AG04450 (cell line): ENCODE measurements around the gene RNU7-1. TPM values are rescaled to one million over a fixed set of nuclear protein-coding genes. Genes with fewer than 3 reads are reported as not detected.

ENCODE experiments used
- CTCF ChIA-PET: fragments of 300-600, 350-600 bp; formaldehyde crosslinking; extraction: SDS; loops from one replicate; lab custom pipeline; 2022; ENCODE audit warnings: antibody characterized with exemption, inconsistent platforms; lab: Charles Lee
- POLR2A ChIA-PET: fragments of 350-600 bp; formaldehyde crosslinking; extraction: SDS; loops from one replicate; lab custom pipeline; 2021; ENCODE audit warnings: antibody characterized with exemption, inconsistent platforms; lab: Yijun Ruan, JAX
- DNase-seq: peaks from one replicate; pipeline ENCODE4 v3.0.0-alpha.2; 2011; ENCODE audit warnings: low read depth, low spot score
- H3K27ac ChIP-seq: one replicate; pipeline ENCODE4 v1.5.1; 2012; ENCODE audit warnings: low read depth, low read length, control low read depth
- H3K27me3 ChIP-seq: one replicate; pipeline ENCODE4 v1.6.0; 2012; ENCODE audit warnings: low read length; ENCODE audit not compliant: control insufficient read depth, insufficient read depth
- H3K4me3 ChIP-seq: 2 replicates; pipeline ENCODE4 v1.5.1; 2011; ENCODE audit warnings: mild to moderate bottlenecking, low read depth, low read length, control low read depth
- H3K9me3 ChIP-seq: 2 replicates; pipeline ENCODE4 v1.5.1; 2012; ENCODE audit warnings: low read length; ENCODE audit not compliant: control insufficient read depth, insufficient read depth
- CTCF ChIP-seq: IDR thresholded peaks from 2 replicates; pipeline ENCODE4 v1.5.1; 2011; ENCODE audit warnings: low read depth, low read length, control low read depth, inconsistent platforms
- polyA plus RNA-seq: library from polyadenylated mRNA; depleted of rRNA; stranded (reverse); fragments of >200 nt; gene quantifications from 2 replicates; pipeline ENCODE4 v1.2.3, GENCODE V29; 2011

Gene RNU7-1
- polyA plus RNA-seq, 1 experiment = not detected

- POLR2A ChIA-PET = no interaction called here
- no peaks in the 10 kb centered on the region for H3K9me3 ChIP-seq
- no peaks in the 10 kb centered on the region for H3K27me3 ChIP-seq
- H3K4me3 ChIP-seq = no peak overlapping the region
- no peak for DNase-seq
- CTCF ChIA-PET = interaction anchor here (1.0 kb wide), 1 partner anchor 134 kb away, joined by 3 read pairs; no protein-coding TSS in a partner anchor
- H3K27ac ChIP-seq = no peak overlapping the region
- TF ChIP-seq CTCF = no peak
Observed at GRCh38 chr12:6979021-6979420, 35.4 kb downstream of the RNU7-1 start.

- ChIA-PET POLR2A (no interaction called here), CTCF (interaction anchor here (1.0 kb wide), 1 partner anchor 134 kb away, joined by 3 read pairs; no protein-coding TSS in a partner anchor)
- no peak overlapping the region for H3K27ac ChIP-seq
- no peak for DNase-seq
- no peak for TF ChIP-seq CTCF
- no peaks in the 10 kb centered on the region for H3K9me3 ChIP-seq
- no peak overlapping the region for H3K4me3 ChIP-seq
- H3K27me3 ChIP-seq = no peaks in the 10 kb centered on the region
Observed at GRCh38 chr12:6979453-6979852, 35.8 kb downstream of the RNU7-1 start.

DNA sequence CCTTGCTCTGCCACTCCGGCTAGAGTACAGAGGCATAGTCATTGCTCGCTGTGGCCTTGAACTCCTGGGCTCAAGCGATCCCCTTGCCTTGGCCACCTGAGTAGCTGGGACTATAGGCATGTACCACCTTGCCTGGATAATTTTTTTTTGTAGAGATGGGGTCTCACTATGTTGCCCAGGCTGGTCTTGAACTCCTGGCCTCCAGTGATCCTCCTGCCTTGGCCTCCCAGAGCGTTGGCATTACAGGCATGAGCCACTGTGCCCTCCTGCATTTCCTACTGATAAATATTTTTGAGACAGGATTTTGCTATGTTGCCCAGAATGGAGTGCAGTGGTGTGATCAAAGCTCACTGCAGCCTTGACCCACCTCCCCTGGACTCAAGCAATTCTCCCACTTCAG lies 36.5 kb downstream of the RNU7-1 start:
- H3K27me3 ChIP-seq = no peaks in the 10 kb centered on the region
- no peak overlapping the region for H3K4me3 ChIP-seq
- TF ChIP-seq CTCF = no peak
- DNase-seq = no peak
- ChIA-PET POLR2A (no interaction called here), CTCF (no interaction called here)
- no peak overlapping the region for H3K27ac ChIP-seq
- H3K9me3 ChIP-seq = no peaks in the 10 kb centered on the region

- Histone ChIP-seq H3K4me3 (no peak overlapping the region), H3K27me3 (no peaks in the 10 kb centered on the region), H3K9me3 (no peaks in the 10 kb centered on the region), H3K27ac (no peak overlapping the region)
- TF ChIP-seq CTCF = no peak
- DNase-seq = no peak
- CTCF ChIA-PET = no interaction called here
- POLR2A ChIA-PET = no interaction called here
Observed at GRCh38 chr12:6980740-6981139, 37.1 kb downstream of the RNU7-1 start.

DNA sequence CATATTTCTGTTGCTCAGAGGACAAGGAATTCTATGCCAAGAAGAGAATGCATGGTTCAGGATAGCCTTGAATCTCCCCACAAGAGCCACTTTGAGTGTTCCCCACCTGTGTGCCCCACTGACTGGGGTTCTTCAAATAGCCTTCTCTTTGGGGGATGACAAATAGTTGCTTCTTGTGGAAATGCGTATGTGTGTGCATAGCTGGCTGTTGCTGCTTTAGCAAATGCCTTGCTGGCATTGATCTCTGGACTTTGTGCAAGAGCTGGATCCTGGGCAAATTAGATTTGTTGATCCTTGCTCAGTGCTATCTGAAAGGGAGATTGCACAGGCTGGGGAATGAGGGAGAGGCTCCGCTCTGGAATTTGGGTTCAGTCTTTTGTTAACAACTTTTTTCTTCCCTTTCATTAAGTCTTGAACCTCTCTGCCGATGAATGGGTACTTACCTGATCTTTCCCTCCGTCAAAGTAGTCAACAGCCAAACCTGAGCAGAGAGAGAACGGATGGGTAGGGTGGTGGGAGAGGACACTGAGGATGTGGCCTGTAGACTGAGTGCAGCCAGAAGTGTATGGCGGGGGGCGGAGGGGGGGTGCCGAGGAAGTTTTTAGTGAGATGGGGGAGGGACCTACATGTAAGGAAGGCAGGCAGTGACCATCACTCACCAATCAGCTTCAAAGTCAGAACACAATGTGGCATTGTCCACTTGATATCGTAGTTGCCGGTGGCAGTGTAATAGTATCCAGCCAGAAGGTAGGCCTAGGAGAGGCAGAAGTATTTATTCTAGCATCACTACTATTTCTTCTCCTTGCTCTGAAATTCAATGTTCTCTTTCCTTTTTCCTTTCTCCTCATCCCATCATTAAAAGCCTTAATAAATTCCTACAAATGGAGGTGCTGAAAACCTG lies 37.8 kb downstream of the RNU7-1 start:
- Histone ChIP-seq H3K27ac (no peak overlapping the region), H3K9me3 (no peaks in the 10 kb centered on the region), H3K27me3 (no peaks in the 10 kb centered on the region), H3K4me3 (no peak overlapping the region)
- CTCF ChIA-PET = no interaction called here
- no peak for TF ChIP-seq CTCF
- POLR2A ChIA-PET = no interaction called here
- DNase-seq = no peak
